MM.1S (cell line): ENCODE data around the gene FAM114A2.
"Not testable (repeated sequence)": the region's sequence is repeated elsewhere in the genome, so short reads cannot be mapped to it uniquely, and the experiment has no call there.

ENCODE experiments used
- DNase-seq: peaks from one replicate; pipeline ENCODE4 v3.0.0-alpha.2; 2015
- H2AFZ ChIP-seq: fragments of 300-600 bp; sonication (generic); 2 replicates; pipeline ENCODE4 v1.6.0; 2016; ENCODE audit warnings: antibody characterized with exemption, low read length
- H3F3A ChIP-seq: fragments of 300-600 bp; sonication (generic); 2 replicates; pipeline ENCODE4 v1.6.1; 2016; ENCODE audit warnings: mild to moderate bottlenecking, antibody characterized with exemption, low read length, moderate library complexity, mixed read lengths; ENCODE audit not compliant: insufficient read depth
- H3K27ac ChIP-seq: fragments of 300-600 bp; sonication (generic); 2 replicates; pipeline ENCODE4 v1.5.1; 2016; ENCODE audit warnings: mild to moderate bottlenecking, low read length
- H3K27me3 ChIP-seq: fragments of 300-600 bp; sonication (generic); replicated peaks from 2 replicates; pipeline ENCODE4 v1.6.0; 2016; ENCODE audit warnings: low read length; ENCODE audit not compliant: insufficient read depth
- H3K36me3 ChIP-seq: fragments of 300-600 bp; sonication (generic); replicated peaks from 2 replicates; pipeline ENCODE4 v1.6.1; 2016; ENCODE audit warnings: mild to moderate bottlenecking, low read length, mixed read lengths; ENCODE audit not compliant: insufficient read depth
- H3K4me1 ChIP-seq: fragments of 300-600 bp; sonication (generic); 2 replicates; pipeline ENCODE4 v1.6.1; 2016; ENCODE audit warnings: low read length, mixed read lengths
- H3K4me2 ChIP-seq: fragments of 300-600 bp; sonication (generic); 2 replicates; pipeline ENCODE4 v1.6.0; 2016; ENCODE audit warnings: low read depth, low read length
- H3K4me3 ChIP-seq: fragments of 300-600 bp; sonication (generic); 2 replicates; pipeline ENCODE4 v1.5.1; 2016; ENCODE audit warnings: low read length, mixed read lengths
- H3K79me2 ChIP-seq: fragments of 300-600 bp; sonication (generic); 2 replicates; pipeline ENCODE4 v1.6.1; 2016; ENCODE audit warnings: mixed run types, low read length, mixed read lengths
- H3K9ac ChIP-seq: fragments of 300-600 bp; sonication (generic); 2 replicates; pipeline ENCODE4 v1.6.1; 2016; ENCODE audit warnings: low read length, mixed read lengths
- H3K9me2 ChIP-seq: fragments of 300-600 bp; sonication (generic); replicated peaks from 2 replicates; pipeline ENCODE4 v1.6.1; 2016; ENCODE audit warnings: mild to moderate bottlenecking, low read length, mixed read lengths; ENCODE audit not compliant: insufficient read depth
- H3K9me3 ChIP-seq: fragments of 300-600 bp; sonication (generic); replicated peaks from 2 replicates; pipeline ENCODE4 v1.6.1; 2016; ENCODE audit warnings: mild to moderate bottlenecking, low read length, mixed read lengths; ENCODE audit not compliant: insufficient read depth
- H4K20me1 ChIP-seq: fragments of 300-600 bp; sonication (generic); 2 replicates; pipeline ENCODE4 v1.6.1; 2016; ENCODE audit warnings: mild to moderate bottlenecking, low read length, moderate library complexity, mixed read lengths; ENCODE audit not compliant: insufficient read depth
- CTCF ChIP-seq: fragments of 300-600 bp; sonication (generic); IDR thresholded peaks from 2 replicates; pipeline ENCODE4 v1.5.1; 2016; ENCODE audit warnings: antibody characterized with exemption, low read length, mixed read lengths
- EZH2 ChIP-seq: fragments of 300-600 bp; sonication (generic); optimal IDR thresholded peaks from 2 replicates; pipeline ENCODE3; 2017; ENCODE audit warnings: low read depth, mild to moderate bottlenecking, antibody characterized with exemption, low read length, mixed read lengths
- EZH2phosphoT487 ChIP-seq: fragments of 300-600 bp; sonication (generic); IDR thresholded peaks from 2 replicates; pipeline ENCODE4 v1.6.1; 2018; ENCODE audit warnings: antibody characterized with exemption, low read length

FAM114A2 gene

GRCh38 chr5:154031937-154032489, 6.7 kb downstream of the FAM114A2 start:
- no peaks in the 10 kb centered on the region for H3K9me2 ChIP-seq
- H3K9me3 ChIP-seq = no peaks in the 10 kb centered on the region
- no peak for DNase-seq
- peaks cover 2% of the 10 kb centered on the region for H3K79me2 ChIP-seq
- no peak for TF ChIP-seq EZH2phosphoT487
- no peak for TF ChIP-seq CTCF
- TF ChIP-seq EZH2 = no peak
- H3F3A ChIP-seq = no peaks in the 10 kb centered on the region
- no peaks in the 10 kb centered on the region for H3K4me1 ChIP-seq
- no peak overlapping the region for H3K27ac ChIP-seq
- no peak overlapping the region for H3K4me2 ChIP-seq
- H2AFZ ChIP-seq = no peak overlapping the region
- H3K9ac ChIP-seq = no peak overlapping the region
- no peaks in the 10 kb centered on the region for H4K20me1 ChIP-seq
- no peak overlapping the region for H3K4me3 ChIP-seq
- no peaks in the 10 kb centered on the region for H3K36me3 ChIP-seq
- H3K27me3 ChIP-seq = no peaks in the 10 kb centered on the region

DNA sequence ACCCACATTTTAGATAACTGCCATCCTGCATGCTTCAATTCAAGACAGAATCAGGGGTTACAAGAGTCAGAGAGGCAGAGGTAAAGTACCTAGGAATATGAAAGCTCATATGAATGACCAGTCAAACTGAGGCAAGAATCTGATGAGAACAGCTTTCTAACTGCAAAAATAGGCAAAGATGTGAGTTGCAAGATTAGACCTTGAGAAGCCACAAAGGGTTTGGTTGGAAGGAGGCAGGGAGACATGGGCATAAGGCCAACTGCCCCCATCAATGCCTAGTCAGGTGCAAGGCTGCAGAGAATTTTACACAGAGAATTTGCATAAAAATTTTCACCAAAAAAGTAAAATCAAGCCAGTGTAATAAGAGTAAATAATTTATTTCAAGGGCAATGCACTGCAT, 12.8 kb downstream of the FAM114A2 start:
- no peak for DNase-seq
- no peaks in the 10 kb centered on the region for H3K27me3 ChIP-seq
- no peak overlapping the region for H2AFZ ChIP-seq
- H3K4me3 ChIP-seq = no peak overlapping the region
- no peak overlapping the region for H3K27ac ChIP-seq
- H3K9ac ChIP-seq = no peak overlapping the region
- H3K79me2 ChIP-seq = no peaks in the 10 kb centered on the region
- H3K4me2 ChIP-seq = no peak overlapping the region
- H3F3A ChIP-seq = no peaks in the 10 kb centered on the region
- H3K36me3 ChIP-seq = no peaks in the 10 kb centered on the region
- H4K20me1 ChIP-seq = no peaks in the 10 kb centered on the region
- H3K9me3 ChIP-seq = no peaks in the 10 kb centered on the region
- H3K4me1 ChIP-seq = no peaks in the 10 kb centered on the region
- H3K9me2 ChIP-seq = no peaks in the 10 kb centered on the region
- TF ChIP-seq EZH2 (no peak), EZH2phosphoT487 (no peak), CTCF (no peak)

- not testable (repeated sequence) for H3F3A ChIP-seq, DNase-seq, H4K20me1 ChIP-seq
These were observed 19.8 kb downstream of the FAM114A2 start for GRCh38 chr5:154018919-154019318.

DNA sequence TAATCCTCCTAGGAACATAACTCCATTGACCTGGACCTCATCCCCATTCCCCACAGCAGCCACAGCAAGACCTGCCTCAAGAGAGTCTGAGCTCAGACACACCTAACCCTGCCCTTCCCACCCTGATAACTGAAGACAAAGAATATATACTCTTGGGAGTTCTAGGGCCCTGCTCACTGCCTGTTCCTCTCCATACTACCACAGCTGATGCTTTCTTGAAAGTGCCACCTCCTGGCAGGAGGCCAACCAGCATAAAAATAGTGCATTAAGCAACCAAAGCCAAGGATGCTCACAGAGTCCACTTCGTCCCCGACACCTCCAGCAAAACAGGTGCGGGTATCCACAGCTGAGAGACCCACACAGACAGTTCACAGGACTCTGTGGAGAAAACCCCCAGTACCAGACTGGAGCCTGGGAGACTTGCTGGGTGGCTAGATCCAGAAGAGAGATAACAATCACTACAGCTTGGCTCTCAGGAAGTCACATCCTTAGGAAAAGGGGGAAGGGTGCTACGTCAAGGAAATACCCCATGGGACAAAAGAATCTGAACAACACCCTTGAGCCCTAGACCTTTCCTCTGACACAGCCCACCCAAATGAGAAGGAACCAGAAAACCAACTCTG, 23.5 kb downstream of the FAM114A2 start:
- Histone ChIP-seq H3K36me3 (no peaks in the 10 kb centered on the region), H3K27me3 (no peaks in the 10 kb centered on the region), H2AFZ (no peak overlapping the region), H3K79me2 (no peaks in the 10 kb centered on the region), H3K9ac (no peak overlapping the region), H3K4me3 (no peak overlapping the region), H4K20me1 (no peaks in the 10 kb centered on the region), H3K9me2 (no peaks in the 10 kb centered on the region), H3K4me1 (no peaks in the 10 kb centered on the region), H3K4me2 (no peak overlapping the region), H3K9me3 (no peaks in the 10 kb centered on the region), H3K27ac (no peak overlapping the region), H3F3A (no peaks in the 10 kb centered on the region)
- TF ChIP-seq EZH2 (no peak), CTCF (no peak), EZH2phosphoT487 (no peak)
- no peak for DNase-seq

More at GRCh38 chr5:154018919-154019318, 19.8 kb downstream of the FAM114A2 start:
- not testable (repeated sequence) for H3K9me2 ChIP-seq, H3K36me3 ChIP-seq, H3K79me2 ChIP-seq, H3K4me1 ChIP-seq, H2AFZ ChIP-seq, H3K27ac ChIP-seq, H3K9ac ChIP-seq, H3K4me3 ChIP-seq, H3K4me2 ChIP-seq, H3K9me3 ChIP-seq, H3K27me3 ChIP-seq
